Smooth muscle cell (in vitro differentiated cells): Measurements from ENCODE around the gene OVAAL. TPM values are rescaled to one million over a fixed set of nuclear protein-coding genes. Genes with fewer than 3 reads are reported as not detected.

ENCODE experiments used
- DNase-seq: peaks from one replicate; lab custom pipeline; 2025; ENCODE audit not compliant: unreplicated experiment; lab: John Stamatoyannopoulos, UW
- H2AFZ ChIP-seq: fragments of 200-600 bp; sonication (generic); 2 replicates; pipeline ENCODE4 v1.6.0; 2016; ENCODE audit warnings: antibody characterized with exemption, low read depth, mild to moderate bottlenecking
- H3F3A ChIP-seq: fragments of 200-600 bp; sonication (generic); 2 replicates; pipeline ENCODE4 v1.6.0; 2017; ENCODE audit warnings: antibody characterized with exemption, low read depth
- H3K27ac ChIP-seq: fragments of 200-600 bp; sonication (generic); 2 replicates; pipeline ENCODE4 v1.5.1; 2016; ENCODE audit warnings: low read depth, mild to moderate bottlenecking
- H3K27me3 ChIP-seq: fragments of 200-600 bp; sonication (generic); 2 replicates; pipeline ENCODE4 v1.6.1; 2016; ENCODE audit warnings: low read depth, mild to moderate bottlenecking
- H3K36me3 ChIP-seq: fragments of 200-600 bp; sonication (generic); 2 replicates; pipeline ENCODE4 v1.5.1; 2016; ENCODE audit warnings: low read depth
- H3K4me1 ChIP-seq: fragments of 200-600 bp; sonication (generic); 2 replicates; pipeline ENCODE4 v1.5.1; 2016; ENCODE audit warnings: low read depth
- H3K4me2 ChIP-seq: fragments of 200-600 bp; sonication (generic); 2 replicates; pipeline ENCODE4 v1.6.0; 2016; ENCODE audit warnings: mild to moderate bottlenecking
- H3K4me3 ChIP-seq: fragments of 200-600 bp; sonication (generic); 2 replicates; pipeline ENCODE4 v1.5.1; 2016; ENCODE audit warnings: mild to moderate bottlenecking
- H3K79me2 ChIP-seq: fragments of 200-600 bp; sonication (generic); 2 replicates; pipeline ENCODE4 v1.6.0; 2016; ENCODE audit warnings: low read depth, mild to moderate bottlenecking
- H3K9ac ChIP-seq: fragments of 200-600 bp; sonication (generic); 2 replicates; pipeline ENCODE4 v1.6.0; 2016; ENCODE audit warnings: low read depth
- H3K9me3 ChIP-seq: fragments of 200-600 bp; sonication (generic); replicated peaks from 2 replicates; pipeline ENCODE4 v1.5.1; 2016; ENCODE audit warnings: low read depth
- H4K20me1 ChIP-seq: fragments of 200-600 bp; sonication (generic); 2 replicates; pipeline ENCODE4 v1.6.0; 2016; ENCODE audit warnings: low read depth
- WGBS: methylation state at CpG from one replicate; pipeline ENCODE4 v1.1.7; 2016; ENCODE audit warnings: low lambda C conversion rate; 5-methylcytosine and 5-hydroxymethylcytosine counted together
- polyA plus RNA-seq: library from polyadenylated mRNA; unstranded; fragments of >200 nt; fragmentation: Nextera tagmentation; extraction: Ambion mirVana; gene quantifications from 2 replicates; pipeline ENCODE4 v1.2.1, GENCODE V29; 2016
- total RNA-seq: library from RNA; depleted of rRNA; stranded (reverse); fragments of >200 nt; gene quantifications from 2 replicates; pipeline ENCODE4 v1.2.3, GENCODE V29; 2014
- TF ChIP-seq, protein P1 (sequence below): fragments of 200-600 bp; sonication (generic); IDR thresholded peaks from 2 replicates; pipeline ENCODE4 v1.5.1; 2017; ENCODE audit warnings: borderline replicate concordance, mild to moderate bottlenecking, antibody characterized with exemption; ENCODE audit not compliant: insufficient read depth, poor library complexity, severe bottlenecking

Gene OVAAL
- total and polyA plus RNA-seq, 2 experiments from 2014 or later: not detected

DNA sequence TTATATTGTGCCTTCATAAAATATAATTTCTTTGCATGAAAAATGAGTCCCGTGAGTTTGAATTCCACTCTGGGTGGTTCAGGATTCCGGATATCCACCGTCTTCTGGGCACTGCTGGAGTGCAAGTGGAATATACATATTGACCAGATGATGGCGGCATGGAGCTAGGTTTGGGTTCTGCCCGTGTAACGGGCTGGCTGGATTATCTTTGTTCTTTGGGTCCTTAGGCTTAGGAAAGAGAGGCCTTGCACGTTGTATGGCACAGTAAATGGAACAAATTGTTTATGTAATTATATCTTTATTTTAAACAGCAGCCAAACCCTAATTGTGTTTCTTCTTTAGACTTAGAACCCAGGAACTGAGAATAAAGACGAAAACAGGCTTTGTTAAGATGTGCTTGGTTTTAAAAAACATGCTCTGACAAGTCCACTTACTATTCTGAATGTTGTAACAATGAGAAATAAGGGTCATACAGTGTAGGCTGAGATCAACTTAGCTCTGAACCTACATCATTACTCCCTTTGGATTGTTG lies 42.8 kb upstream of the OVAAL start:
- Histone ChIP-seq H3K4me3 (no peak overlapping the region), H3K4me2 (peak overlapping the region; percentile 38), H4K20me1 (no peaks in the 10 kb centered on the region), H3F3A (no peaks in the 10 kb centered on the region), H3K9ac (no peak overlapping the region), H3K9me3 (no peaks in the 10 kb centered on the region), H3K79me2 (no peaks in the 10 kb centered on the region), H2AFZ (peak overlapping the region; percentile 82), H3K36me3 (no peaks in the 10 kb centered on the region), H3K27me3 (no peaks in the 10 kb centered on the region), H3K4me1 (peaks cover 8% of the 10 kb centered on the region), H3K27ac (peak overlapping the region; percentile 17)
- TF ChIP-seq, protein P1, sequence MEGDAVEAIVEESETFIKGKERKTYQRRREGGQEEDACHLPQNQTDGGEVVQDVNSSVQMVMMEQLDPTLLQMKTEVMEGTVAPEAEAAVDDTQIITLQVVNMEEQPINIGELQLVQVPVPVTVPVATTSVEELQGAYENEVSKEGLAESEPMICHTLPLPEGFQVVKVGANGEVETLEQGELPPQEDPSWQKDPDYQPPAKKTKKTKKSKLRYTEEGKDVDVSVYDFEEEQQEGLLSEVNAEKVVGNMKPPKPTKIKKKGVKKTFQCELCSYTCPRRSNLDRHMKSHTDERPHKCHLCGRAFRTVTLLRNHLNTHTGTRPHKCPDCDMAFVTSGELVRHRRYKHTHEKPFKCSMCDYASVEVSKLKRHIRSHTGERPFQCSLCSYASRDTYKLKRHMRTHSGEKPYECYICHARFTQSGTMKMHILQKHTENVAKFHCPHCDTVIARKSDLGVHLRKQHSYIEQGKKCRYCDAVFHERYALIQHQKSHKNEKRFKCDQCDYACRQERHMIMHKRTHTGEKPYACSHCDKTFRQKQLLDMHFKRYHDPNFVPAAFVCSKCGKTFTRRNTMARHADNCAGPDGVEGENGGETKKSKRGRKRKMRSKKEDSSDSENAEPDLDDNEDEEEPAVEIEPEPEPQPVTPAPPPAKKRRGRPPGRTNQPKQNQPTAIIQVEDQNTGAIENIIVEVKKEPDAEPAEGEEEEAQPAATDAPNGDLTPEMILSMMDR: peak; percentile 77
- 8% methylated on average over 8 of the region's 8 CpGs for WGBS
- DNase-seq: no peak

DNA sequence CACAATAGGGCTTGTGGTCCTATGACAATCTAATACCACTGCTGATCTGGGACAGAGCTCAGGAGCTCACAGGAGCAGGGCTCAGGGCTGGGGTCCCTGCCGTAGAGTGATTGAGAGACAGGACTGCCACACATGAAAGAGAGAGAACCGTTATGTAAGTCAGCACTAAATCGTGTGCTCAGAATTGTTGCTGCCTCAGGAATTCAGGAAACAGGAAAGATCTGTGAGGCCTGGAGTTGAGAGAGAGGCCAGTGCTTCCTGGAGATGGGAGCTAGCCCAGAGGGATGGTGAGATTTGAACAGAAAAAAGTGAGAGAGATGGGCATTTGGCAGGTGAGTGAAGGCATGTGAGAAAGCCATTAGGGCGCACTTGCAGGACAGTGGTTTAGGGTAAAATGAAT lies 38.9 kb upstream of the OVAAL start:
- peaks cover 8% of the 10 kb centered on the region for H3K4me1 ChIP-seq
- H3K27ac ChIP-seq: no peak overlapping the region
- no peaks in the 10 kb centered on the region for H3K9me3 ChIP-seq
- H3K4me2 ChIP-seq: no peak overlapping the region
- no peak overlapping the region for H2AFZ ChIP-seq
- no peak overlapping the region for H3K9ac ChIP-seq
- no peaks in the 10 kb centered on the region for H3K27me3 ChIP-seq
- H3K4me3 ChIP-seq: no peak overlapping the region
- TF ChIP-seq, protein P1: no peak
- WGBS: 48% methylated on average over 4 of the region's 4 CpGs
- DNase-seq: no peak
- H3K36me3 ChIP-seq: no peaks in the 10 kb centered on the region
- no peaks in the 10 kb centered on the region for H3K79me2 ChIP-seq
- H4K20me1 ChIP-seq: no peaks in the 10 kb centered on the region
- H3F3A ChIP-seq: no peaks in the 10 kb centered on the region

DNA sequence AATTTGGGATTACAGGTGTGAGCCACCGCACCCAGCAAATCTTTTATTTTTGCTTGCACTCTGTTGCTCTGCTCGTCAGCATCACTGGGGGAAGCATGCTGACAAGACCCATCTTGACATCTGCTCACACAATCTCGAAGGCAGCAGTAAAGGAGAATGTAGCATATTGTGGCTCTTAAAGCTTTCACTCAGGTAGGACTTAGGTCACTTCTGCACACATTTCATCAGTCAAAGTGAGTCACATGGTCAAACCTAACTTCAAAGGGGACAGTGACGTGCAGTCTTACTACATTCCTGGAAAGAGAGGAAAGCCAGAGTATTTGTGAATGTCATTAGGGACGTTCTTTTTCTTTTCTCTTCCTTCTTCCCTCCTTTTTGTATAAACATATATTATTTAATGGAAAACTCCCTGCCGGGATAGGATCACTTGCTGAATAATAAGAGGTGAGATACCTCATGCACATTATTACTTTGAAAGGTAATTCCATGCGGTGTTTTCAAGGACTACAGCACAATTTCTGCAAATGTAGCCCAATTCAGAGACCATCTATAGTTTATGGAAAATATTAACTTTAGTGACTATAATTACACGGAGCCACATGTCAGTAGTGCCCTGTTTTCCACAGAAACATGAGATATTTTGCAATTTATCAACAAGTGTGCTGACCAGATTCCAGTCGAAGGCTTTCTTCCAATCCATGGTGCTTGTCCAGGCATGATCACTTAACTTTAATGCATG lies 37.1 kb upstream of the OVAAL start:
- DNase-seq: no peak
- Histone ChIP-seq H3K4me3 (no peak overlapping the region), H2AFZ (no peak overlapping the region), H4K20me1 (no peaks in the 10 kb centered on the region), H3K27ac (peak overlapping the region; percentile 84), H3K4me2 (peak overlapping the region; percentile 49), H3K27me3 (no peaks in the 10 kb centered on the region), H3K9ac (peak overlapping the region; percentile 31), H3K79me2 (no peaks in the 10 kb centered on the region), H3F3A (no peaks in the 10 kb centered on the region), H3K9me3 (no peaks in the 10 kb centered on the region), H3K36me3 (no peaks in the 10 kb centered on the region), H3K4me1 (peaks cover 1% of the 10 kb centered on the region)
- WGBS: 49% methylated on average over 9 of the region's 9 CpGs
- TF ChIP-seq, protein P1: no peak

DNA sequence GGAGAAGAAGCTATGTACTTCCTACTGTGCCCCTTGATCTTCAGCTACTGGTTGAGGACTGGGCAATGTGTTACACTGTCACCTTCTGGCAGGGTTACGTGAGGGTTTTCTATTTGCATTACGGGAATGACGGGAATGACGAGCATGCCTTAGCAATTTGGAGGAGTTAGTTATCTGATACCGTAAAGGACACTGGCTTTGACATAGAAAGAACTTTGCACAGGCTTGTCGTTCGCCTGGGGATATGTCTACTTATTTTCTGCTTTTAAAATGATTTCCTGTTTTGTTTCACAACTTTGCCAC lies 36.6 kb upstream of the OVAAL start:
- Histone ChIP-seq H4K20me1 (no peaks in the 10 kb centered on the region), H3K4me3 (no peak overlapping the region), H3K27me3 (no peaks in the 10 kb centered on the region), H3K9me3 (no peaks in the 10 kb centered on the region), H3K9ac (peak overlapping the region; percentile 31), H2AFZ (no peak overlapping the region), H3F3A (no peaks in the 10 kb centered on the region), H3K27ac (peak overlapping the region; percentile 84), H3K4me1 (no peaks in the 10 kb centered on the region), H3K4me2 (peak overlapping the region; percentile 49), H3K36me3 (no peaks in the 10 kb centered on the region), H3K79me2 (no peaks in the 10 kb centered on the region)
- TF ChIP-seq, protein P1: no peak
- DNase-seq: no peak
- 19% methylated on average over 7 of the region's 7 CpGs for WGBS
